Kidney (tissue), 14 donors: ENCODE results near the gene DYNC1H1. TPM values are rescaled to one million over a fixed set of nuclear protein-coding genes. Genes with fewer than 3 reads are reported as not detected.
A peak's percentile ranks its signal among the peaks of the same experiment; 100 is the strongest.

Experiments used
- DNase-seq, 5 donors: peaks; one replicate each; pipeline ENCODE4 v3.0.0-alpha.2; 2013 to 2020
- FAIRE-seq: peaks from 2 replicates; lab custom pipeline; 2012; peaks lifted over from hg19 to GRCh38; lab: Jason Lieb, UNC
- H3K27ac ChIP-seq, 2 donors: one replicate each; pipeline ENCODE4 v1.7.0; 2013; ENCODE audit warnings: low read depth in 2 of 2, low read length in 2 of 2, inconsistent platforms in 1 of 2
- H3K27me3 ChIP-seq: one replicate; pipeline ENCODE4 v1.7.1; 2013; ENCODE audit warnings: low read length, inconsistent platforms; ENCODE audit not compliant: control insufficient read depth, insufficient read depth
- H3K36me3 ChIP-seq, 3 donors: one replicate each; pipeline versions ENCODE4 v1.7.0 to v1.7.1; 2013; ENCODE audit warnings: low read length in 3 of 3, control low read depth in 1 of 3, inconsistent platforms in 1 of 3; ENCODE audit not compliant: insufficient read depth in 3 of 3, control insufficient read depth in 2 of 3
- H3K4me1 ChIP-seq, 3 donors: one replicate each; pipeline versions ENCODE4 v1.7.0 to v1.7.1; 2013; ENCODE audit warnings: low read length in 3 of 3, inconsistent platforms in 1 of 3, low read depth in 1 of 3; ENCODE audit not compliant: control insufficient read depth in 2 of 3, insufficient read depth in 2 of 3
- H3K4me3 ChIP-seq, 3 donors: one replicate each; pipeline versions ENCODE4 v1.7.0 to v1.8.1; 2013; ENCODE audit warnings: low read length in 3 of 3, control low read depth in 1 of 3, inconsistent platforms in 1 of 3
- H3K9ac ChIP-seq, 3 donors: one replicate each; pipeline versions ENCODE4 v1.7.0 to v1.7.1; 2013; ENCODE audit warnings: low read length in 3 of 3, control low read depth in 1 of 3, inconsistent platforms in 1 of 3
- H3K9me3 ChIP-seq, 3 donors: one replicate each; pipeline versions ENCODE4 v1.7.0 to v1.7.1; 2013; ENCODE audit warnings: low read length in 3 of 3, control low read depth in 1 of 3, inconsistent platforms in 1 of 3; ENCODE audit not compliant: control insufficient read depth in 2 of 3, insufficient read depth in 1 of 3
- CTCF ChIP-seq: IDR thresholded peaks from 3 replicates; pipeline ENCODE4 v1.5.1; 2012; ENCODE audit warnings: mild to moderate bottlenecking, moderate library complexity, borderline replicate concordance; ENCODE audit not compliant: insufficient read depth; ENCODE audit errors: extremely low read depth
- intact Hi-C: fragments of 100-400 bp; cut with DNase I; formaldehyde crosslinking; loops from one replicate; pipeline ENCODE4 v1.11.1; 2022
- polyA plus RNA-seq: library from polyadenylated mRNA; stranded (reverse); fragments of 350-450 nt; fragmentation: Illumina TruSeq; extraction: RNeasy Lipid Tissue Mini Kit (QIAGEN cat#74804); gene quantifications from one replicate; pipeline ENCODE4 v1.2.3, GENCODE V29; 2014; ENCODE audit warnings: low read depth, low replicate concordance; ENCODE audit not compliant: insufficient read depth
- total RNA-seq: library from RNA; stranded (reverse); fragmentation: NEBNext Ultra II Directional; extraction: Animal tissue kit (Norgen Biotek cat#: 25700); gene quantifications from one replicate; pipeline ENCODE4 v1.2.1, GENCODE V29; 2021
- donor health status: control.
- donor health status: control.
- donor health status: control.
- donor health status: control.
- donor health status: control.
- donor health status: DM: yes; HTN: yes; CAD: no.
- donor health status: Normal renal cell carcinoma (clear cell type).

The DYNC1H1 gene
- total and polyA plus RNA-seq, 2 donors from 2014 or later = 132 to 390 TPM

- intact Hi-C loops = no loop called here
- H3K9me3 ChIP-seq = no peaks in the 10 kb centered on the region
- H3K27ac ChIP-seq = no peak overlapping the region
- FAIRE-seq = no peak
- peak in 1 of 5 donors; percentile 62 for DNase-seq
- no peaks in the 10 kb centered on the region for H3K27me3 ChIP-seq
- no peak overlapping the region for H3K9ac ChIP-seq
- no peak for TF ChIP-seq CTCF
- no peaks in the 10 kb centered on the region for H3K36me3 ChIP-seq
- peaks cover 0 to 3% (median 0%) of the 10 kb centered on the region in 3 donors for H3K4me1 ChIP-seq
- no peak overlapping the region for H3K4me3 ChIP-seq
Observed at GRCh38 chr14:101956179-101956885, 8.0 kb upstream of the DYNC1H1 start.

GRCh38 chr14:101957406-101958234, 6.8 kb upstream of the DYNC1H1 start:
- DNase-seq = no peak
- FAIRE-seq = no peak
- intact Hi-C loops = no loop called here

DNA sequence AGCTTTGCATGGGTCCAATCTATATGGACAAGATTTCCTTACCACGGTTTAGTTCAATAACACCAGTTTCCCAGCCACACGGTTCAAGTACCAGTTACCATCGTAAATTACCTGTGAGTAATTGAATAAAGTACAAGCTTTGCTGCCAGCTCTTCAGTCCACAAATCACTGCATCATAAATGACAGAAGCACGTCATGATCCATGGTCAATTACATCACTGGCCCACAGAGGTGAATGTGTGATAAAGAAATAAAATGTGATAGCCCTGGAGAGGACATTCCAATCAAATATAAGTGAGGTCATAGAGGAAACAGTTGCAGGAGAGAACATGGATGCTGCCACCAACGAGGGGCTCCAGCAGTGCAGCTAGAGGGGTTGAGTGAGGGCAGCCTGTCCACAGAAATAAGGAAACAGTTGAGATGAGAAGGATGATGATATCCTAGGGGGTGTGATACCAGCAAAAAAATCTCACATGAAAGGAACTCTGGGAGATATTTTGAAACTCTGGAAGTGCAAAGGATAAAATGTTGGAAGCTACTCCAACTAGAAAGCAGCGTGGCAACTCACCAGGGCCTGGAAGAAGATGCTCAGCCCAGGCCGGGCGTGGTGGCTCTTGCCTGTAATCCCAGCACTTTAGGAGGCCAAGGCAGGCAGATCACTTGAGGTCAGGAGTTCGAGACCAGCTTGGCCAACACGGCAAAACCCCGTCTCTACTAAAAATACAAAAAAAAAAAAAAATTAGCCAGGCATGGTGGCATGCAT, 5.8 kb upstream of the DYNC1H1 start:
- intact Hi-C loops = no loop called here
- peaks cover 0 to 4% (median 0%) of the 10 kb centered on the region in 3 donors for H3K4me1 ChIP-seq
- DNase-seq = peak in 1 of 5 donors; percentile 39
- H3K4me3 ChIP-seq = no peak overlapping the region
- H3K9ac ChIP-seq = no peak overlapping the region
- no peaks in the 10 kb centered on the region for H3K27me3 ChIP-seq
- no peaks in the 10 kb centered on the region for H3K36me3 ChIP-seq
- H3K27ac ChIP-seq = no peak overlapping the region
- no peak for TF ChIP-seq CTCF
- no peak for FAIRE-seq
- no peaks in the 10 kb centered on the region for H3K9me3 ChIP-seq

More at GRCh38 chr14:101957406-101958234, 6.8 kb upstream of the DYNC1H1 start:
- Histone ChIP-seq H3K9me3 (no peaks in the 10 kb centered on the region), H3K27me3 (no peaks in the 10 kb centered on the region), H3K36me3 (no peaks in the 10 kb centered on the region), H3K4me3 (no peak overlapping the region), H3K9ac (no peak overlapping the region), H3K27ac (no peak overlapping the region), H3K4me1 (peaks cover 0 to 3% (median 0%) of the 10 kb centered on the region in 3 donors)
- TF ChIP-seq CTCF = no peak
